TTC549 (cell line): ENCODE measurements around the gene PCLO.

Experiments used
- FAIRE-seq: peaks from 2 replicates; lab custom pipeline; 2012; peaks lifted over from hg19 to GRCh38; lab: Jason Lieb, UNC

Gene PCLO

GRCh38 chr7:83162402-83163256, at the start of gene PCLO:
Gene PCLO (minus strand): TSS chr7:83162884. CDS start chr7:83162592, 292 bp downstream.
- FAIRE-seq: peak; percentile 65

- FAIRE-seq: no peak
These were observed 49.0 kb upstream of the PCLO start for GRCh38 chr7:83211685-83212084.

- no peak for FAIRE-seq
These were observed 47.8 kb upstream of the PCLO start for GRCh38 chr7:83210479-83210878.

- no peak for FAIRE-seq
These were observed 42.0 kb upstream of the PCLO start for GRCh38 chr7:83204715-83205114.

GRCh38 chr7:83201355-83201754, 38.7 kb upstream of the PCLO start:
- FAIRE-seq: no peak

- no peak for FAIRE-seq
These were observed 28.1 kb upstream of the PCLO start for GRCh38 chr7:83190659-83191389.

- FAIRE-seq: no peak
These were observed 16.1 kb upstream of the PCLO start for GRCh38 chr7:83178796-83179195.

GRCh38 chr7:83178066-83178465, 15.4 kb upstream of the PCLO start:
- no peak for FAIRE-seq

GRCh38 chr7:83173664-83174063, 11.0 kb upstream of the PCLO start:
- no peak for FAIRE-seq

- no peak for FAIRE-seq
These were observed 4.1 kb upstream of the PCLO start for GRCh38 chr7:83166781-83167180.

- no peak for FAIRE-seq
These were observed 734 bp downstream of the PCLO start for GRCh38 chr7:83161899-83162401.

- no peak for FAIRE-seq
These were observed 1.5 kb downstream of the PCLO start for GRCh38 chr7:83161186-83161585.

- FAIRE-seq: no peak
These were observed 3.0 kb downstream of the PCLO start for GRCh38 chr7:83159731-83160130.

GRCh38 chr7:83156006-83156405, 6.7 kb downstream of the PCLO start:
- FAIRE-seq: no peak

- FAIRE-seq: no peak
These were observed 7.3 kb downstream of the PCLO start for GRCh38 chr7:83155407-83155806.

- no peak for FAIRE-seq
These were observed 9.3 kb downstream of the PCLO start for GRCh38 chr7:83153419-83153818.

- FAIRE-seq: no peak
These were observed 12.4 kb downstream of the PCLO start for GRCh38 chr7:83150310-83150709.

GRCh38 chr7:83149466-83149865, 13.2 kb downstream of the PCLO start:
- no peak for FAIRE-seq

GRCh38 chr7:83148776-83149175, 13.9 kb downstream of the PCLO start:
- FAIRE-seq: no peak

GRCh38 chr7:83143107-83143506, 19.6 kb downstream of the PCLO start:
- FAIRE-seq: no peak

- no peak for FAIRE-seq
These were observed 20.3 kb downstream of the PCLO start for GRCh38 chr7:83142365-83142764.

- no peak for FAIRE-seq
These were observed 20.8 kb downstream of the PCLO start for GRCh38 chr7:83141927-83142326.
